Measurements from ENCODE around the gene TOM1L1.

The TOM1L1 gene

DNA sequence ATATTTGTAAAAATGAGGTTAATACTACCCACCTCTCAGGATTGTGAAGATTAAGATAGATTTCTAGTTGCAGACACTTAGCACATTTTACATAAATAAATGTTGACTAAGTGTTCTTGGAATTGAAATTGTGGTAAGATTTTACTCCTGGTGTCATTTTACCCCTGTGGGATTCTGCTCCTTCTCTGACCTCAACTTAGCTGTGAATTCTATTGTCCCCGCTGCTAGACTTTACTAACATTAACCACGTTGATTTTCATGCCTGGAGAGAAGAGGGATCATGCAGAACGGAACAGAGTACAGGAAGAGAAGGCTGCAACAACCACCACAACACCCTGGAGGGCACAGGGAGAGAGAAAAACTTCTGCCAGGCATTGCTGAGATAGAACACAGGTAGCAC, 2.1 kb upstream of the TOM1L1 start:
- no peak for DNase-seq

DNA sequence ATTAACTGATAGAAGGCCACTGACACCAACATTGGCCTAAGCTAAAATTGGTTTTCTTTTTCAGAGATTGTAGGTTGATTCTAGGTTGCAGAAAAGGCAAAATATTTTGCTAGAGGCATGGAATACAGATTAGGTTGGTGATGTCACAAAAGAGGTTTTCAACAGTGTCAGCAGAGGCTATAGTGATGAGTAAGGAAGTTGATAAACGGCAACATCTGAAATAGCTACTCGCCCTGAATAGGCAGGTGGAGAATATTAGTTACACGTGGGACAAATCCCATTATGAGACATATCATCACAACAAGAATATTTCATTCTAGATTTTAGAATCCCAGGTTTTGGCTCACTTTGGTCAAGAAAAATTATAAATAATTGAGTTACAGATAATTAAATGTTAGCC, 1.5 kb upstream of the TOM1L1 start:
- no peak for DNase-seq

DNA sequence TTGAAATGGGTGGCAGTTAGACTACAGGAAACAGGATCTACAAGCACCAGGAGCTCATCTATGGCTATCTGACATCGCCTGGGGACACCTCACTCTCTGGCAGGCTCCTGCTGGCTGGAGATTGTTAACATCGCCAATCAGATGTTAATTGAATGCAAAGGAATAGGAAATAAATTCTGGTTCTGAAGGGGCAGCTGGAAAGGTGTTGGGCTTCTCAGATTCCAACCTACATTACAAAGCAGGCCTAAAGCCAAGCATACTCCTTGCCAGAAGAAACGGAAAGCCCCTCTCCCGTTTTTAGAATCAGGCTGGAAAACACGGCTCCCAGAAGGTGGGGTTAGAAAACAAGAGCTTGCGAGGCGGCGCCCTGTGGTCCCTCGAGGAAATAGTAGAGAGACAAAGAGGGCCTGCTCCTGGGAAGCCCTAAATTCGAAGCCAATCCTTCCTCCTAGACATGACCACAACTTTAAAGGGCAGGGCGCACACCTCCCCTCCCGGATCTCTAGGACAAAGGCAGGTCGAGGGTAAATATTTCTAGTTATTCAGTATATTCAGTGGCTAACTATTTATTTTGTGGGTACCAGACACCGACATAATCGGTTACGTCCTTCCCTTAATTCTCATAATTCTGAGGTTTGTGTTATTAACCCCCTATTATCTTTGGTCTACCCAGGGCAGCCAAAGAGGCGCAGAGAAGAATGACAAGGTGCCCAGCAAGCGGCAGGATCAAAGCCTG, 763 bp upstream of the TOM1L1 start:
- no peak for DNase-seq

DNA sequence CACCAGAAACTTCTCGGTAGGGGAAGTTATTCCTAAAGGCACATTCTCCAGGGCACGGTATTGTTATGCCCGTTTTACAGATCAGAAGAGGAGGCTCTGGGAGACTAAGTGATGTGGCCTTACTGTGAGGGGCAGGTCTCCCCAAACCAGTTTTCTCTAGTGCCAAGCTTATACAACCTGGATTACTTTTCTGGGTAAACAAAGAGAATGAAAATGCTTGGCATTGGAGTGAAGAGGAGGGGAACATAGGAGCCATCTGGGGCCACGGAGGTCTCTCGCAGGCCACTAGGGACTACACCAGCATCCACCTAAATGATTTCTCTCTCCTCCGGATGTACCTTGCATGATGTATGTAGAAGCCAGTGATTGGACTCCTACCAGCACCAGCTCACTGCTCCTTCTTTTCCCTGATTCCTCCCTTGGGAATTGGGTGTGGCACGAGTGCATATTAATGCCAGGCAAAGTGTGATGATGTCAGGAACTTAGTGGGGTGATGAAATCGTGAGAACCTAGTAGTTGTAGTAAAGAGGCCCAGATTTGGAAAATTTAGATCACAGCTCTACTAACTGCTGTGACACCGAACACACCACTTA, 674 bp downstream of the TOM1L1 start:
- DNase-seq, result no peak

DNA sequence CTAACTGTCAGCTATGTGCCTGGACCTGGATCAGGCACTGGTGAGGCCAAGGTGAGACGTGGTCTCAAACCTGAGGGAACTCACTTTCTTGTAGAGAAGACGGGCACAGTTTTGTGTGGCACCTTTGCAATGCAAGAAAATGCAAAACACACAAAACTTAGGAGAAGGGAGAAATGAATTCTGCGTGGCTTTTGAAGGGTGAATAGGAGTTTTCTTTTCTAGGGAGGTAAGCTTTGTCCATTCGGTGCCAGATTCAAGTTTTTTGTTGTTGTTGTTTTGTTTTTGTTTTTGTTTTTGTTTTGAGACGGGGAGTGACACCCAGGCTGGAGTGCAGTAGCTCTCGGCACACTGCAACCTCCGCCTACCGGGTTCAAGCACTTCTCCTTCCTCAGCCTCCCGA, 1.4 kb downstream of the TOM1L1 start:
- DNase-seq, result no peak

DNA sequence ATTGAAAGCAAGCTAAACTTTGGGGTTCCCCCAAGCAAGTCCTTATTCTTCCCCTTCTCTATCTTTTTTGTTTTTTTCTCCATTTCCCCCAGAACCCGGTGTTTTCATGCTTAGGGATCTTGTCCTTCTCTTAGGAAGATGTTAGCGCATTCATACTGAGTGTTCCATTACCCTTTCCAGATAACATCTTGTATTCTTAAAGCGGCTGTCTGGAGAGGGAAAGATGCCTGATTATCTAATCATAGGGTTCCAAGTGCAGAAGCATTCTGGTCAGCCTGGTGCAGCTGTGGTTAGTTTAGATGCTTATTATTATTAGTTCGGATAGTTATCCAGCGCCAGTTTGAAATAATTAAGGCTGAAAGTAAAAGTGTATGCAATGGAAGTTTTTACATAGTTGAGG, 2.0 kb downstream of the TOM1L1 start:
- no peak for DNase-seq

DNA sequence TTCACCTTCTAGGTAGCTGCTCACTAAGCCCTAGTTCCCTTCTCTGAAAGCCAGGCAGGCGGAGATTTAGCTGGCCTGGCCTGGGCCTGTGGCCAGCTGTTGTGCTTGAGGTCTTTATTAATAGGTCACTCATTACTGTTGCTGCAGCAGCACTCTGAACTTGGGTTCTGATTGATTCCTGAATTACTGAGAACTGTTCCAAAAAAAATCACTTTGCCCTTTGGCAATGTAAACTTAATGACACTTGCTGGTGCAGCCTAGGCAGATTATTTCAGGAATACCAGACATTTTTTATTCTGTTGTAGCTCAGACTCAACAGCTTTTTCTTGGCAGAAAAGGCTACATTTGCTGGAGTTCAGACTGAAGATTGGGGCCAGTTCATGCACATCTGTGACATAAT, 2.7 kb downstream of the TOM1L1 start:
- no peak for DNase-seq

DNA sequence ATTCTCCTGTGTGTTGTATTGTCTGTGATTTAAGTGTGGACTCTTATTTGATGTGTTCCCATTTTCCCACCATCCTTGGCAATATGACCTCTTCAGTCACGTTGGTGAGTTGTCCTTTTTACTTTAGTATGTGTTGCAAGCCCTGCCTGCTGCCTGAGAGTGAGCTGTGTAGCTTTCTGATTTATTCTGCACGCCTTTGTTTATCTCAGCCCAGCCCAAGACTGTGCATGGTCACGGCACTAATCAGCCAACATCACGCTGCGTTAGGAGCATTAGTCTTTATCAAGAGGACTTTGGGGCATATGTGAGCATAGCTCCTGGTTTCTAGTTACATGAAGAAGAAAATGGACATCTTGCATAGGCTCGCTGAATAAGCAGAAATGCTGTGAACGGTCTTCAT, 6.0 kb downstream of the TOM1L1 start:
- DNase-seq, result no peak

DNA sequence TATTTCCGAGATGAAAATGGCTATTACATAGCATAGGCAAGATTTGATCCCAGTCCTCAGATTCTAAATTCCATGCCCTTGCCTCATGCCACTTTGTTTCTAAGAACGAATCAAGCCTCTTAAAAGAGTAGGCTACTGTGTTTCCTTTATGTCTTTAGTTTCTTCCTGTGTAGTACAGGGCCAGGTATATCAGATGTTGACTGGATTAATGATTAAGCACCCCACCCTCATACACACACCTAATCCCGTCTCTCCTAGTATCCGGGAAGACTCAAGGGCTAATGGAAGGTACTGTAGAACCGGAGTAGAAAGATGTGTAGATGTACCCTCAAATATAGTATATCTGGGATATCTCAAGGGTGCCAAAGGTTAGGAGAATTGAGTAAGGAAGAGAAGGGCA, 6.7 kb downstream of the TOM1L1 start:
- no peak for DNase-seq

DNA sequence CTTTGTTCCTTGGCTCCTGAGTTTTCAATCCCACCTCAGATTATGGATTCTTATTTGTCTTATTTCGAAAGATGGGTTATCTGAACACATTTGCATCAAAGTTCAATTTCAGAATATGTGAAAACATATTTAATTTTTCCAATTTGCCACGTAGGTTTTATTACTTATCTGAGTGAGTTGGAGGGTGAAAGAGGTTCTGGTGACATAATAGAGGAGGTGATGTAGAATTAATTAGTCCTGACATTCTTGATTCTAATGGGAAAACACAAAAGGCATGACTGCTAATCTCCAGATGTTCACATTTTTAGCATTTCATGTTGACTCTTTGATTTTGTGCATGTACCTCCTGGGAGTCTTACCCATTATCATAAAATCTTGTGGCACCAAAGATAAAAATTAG, 9.1 kb downstream of the TOM1L1 start:
- no peak for DNase-seq

DNA sequence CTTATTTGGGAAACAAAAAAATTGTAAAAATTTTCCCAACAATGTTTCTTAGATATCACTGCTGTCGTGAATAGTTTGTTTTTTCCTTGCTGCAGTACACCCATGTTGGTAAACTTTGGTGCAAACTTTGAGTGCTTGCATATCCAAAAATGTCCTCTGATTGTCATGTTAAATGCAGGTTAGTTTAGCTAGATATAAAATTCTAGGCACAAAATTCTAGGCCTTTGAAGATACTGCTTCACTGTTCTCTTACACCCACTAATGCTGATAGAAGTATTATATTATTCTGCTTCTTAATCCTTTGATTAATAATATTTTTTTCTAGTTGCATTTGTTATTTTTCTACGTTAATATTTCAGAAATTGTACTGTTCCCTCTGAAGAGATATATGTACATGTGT, 16.1 kb downstream of the TOM1L1 start:
- no peak for DNase-seq

DNA sequence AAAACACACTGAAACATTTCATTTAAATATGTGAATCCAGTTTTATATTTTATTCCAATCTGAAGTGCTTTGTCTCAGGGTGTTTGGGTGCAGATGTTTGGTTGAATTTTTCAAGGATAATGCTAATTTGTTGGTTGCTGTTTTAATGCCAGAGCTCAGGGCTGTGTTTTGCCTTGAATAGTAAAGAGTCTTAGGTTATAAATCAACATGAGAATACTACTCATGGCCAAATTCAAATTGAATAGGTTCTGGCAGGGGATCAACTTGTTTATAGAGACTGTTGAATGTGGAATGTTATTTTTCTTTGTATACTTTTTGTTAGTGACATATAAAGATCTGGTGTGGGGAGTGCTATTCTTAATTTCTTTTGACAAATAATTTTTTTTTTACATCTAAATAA, 18.8 kb downstream of the TOM1L1 start:
- no peak for DNase-seq

DNA sequence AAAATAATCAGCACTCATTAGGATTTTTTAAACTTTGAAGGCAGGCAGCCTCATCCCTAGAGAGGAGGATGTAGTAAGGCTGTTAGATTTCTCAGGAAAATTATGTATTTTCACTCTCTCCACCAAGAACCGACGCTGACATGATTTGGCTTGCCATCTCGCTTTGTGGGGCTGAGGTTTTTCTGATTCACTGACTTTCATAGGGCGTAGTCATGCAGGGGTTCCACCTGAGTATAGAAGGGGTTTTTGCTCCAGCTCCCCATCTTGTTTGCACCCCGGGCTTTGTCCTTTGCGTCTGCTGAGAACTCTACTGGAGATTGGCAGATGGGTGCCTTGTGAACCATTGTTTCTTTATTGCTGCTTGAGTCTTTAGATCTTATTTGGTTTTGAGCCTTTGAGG, 20.2 kb downstream of the TOM1L1 start:
- no peak for DNase-seq

DNA sequence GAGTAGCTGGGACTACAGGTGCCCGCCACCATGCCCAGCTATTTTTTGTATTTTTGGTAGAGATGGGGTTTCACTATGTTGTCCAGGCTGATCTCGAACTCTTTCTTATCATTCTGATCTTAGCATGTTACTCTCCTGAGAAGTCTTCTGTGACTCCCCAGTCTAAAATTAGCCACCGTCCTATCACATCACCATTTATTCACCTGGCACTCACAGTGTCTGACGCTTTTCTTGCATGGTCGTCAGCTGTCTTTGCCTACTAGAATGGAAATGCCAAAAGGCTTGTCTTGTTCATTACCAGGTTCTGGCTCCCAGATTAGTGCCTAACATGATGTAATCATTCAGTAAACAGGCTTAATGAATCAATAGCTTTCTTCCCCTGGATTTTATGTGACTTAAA, 23.8 kb downstream of the TOM1L1 start:
- DNase-seq, result no peak

DNA sequence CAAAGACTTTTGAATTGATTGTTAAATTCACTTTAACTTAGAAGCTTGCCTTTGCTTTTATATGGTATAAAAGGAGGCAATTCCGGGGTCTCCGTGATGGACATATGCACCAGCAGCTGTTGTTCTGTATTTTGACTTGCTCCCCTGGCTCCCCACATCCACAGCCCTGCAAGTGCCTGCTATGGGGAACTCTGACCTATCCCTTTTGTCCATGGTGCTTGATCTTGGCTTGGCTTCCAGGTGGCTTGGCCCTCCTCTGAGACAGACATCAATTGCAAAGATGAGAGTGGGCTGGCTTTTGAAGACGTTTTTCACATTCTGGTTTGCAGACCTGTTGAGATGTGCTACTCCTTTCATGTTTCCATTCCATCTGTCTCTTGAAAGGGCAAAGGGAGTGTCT, 26.9 kb downstream of the TOM1L1 start:
- DNase-seq, result no peak

DNA sequence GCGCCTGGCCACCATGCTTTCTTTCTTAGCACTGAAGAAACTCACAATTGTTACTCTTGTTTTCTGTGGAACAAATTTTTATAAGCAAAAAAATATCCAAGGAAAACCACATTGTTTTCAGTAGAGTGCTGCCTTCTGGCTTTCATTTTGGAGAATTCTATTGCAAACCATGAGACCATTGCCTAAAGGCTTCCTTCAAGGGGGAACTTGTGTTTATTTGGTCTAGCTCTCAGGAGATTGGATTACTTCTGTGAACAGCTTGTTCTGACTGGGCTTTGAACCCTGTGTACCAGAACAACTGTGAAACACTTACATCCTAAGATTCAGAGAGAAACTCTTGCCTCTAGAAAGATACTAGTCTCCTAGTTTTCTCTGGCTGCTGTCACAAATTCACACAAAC, 32.1 kb downstream of the TOM1L1 start:
- no peak for DNase-seq

DNA sequence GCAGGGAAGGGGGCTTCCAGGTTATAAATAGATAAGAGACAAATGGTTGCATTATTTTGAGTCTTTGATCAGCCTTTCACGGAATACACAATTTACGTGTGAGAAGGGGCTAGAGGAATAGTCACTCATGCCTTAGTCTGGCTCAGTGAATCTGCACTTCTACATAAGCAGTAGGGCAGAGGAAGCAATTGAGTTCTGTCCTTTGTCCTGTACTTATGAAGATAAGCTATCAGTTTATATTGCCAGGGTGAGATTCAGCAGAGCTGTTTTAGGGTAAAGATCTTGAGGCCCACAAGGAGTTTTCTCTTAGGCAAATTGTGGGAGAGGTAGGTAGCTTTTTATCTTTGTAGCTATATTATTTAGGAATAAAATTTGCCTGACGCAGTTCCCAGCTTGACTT, 33.3 kb downstream of the TOM1L1 start:
- no peak for DNase-seq

DNA sequence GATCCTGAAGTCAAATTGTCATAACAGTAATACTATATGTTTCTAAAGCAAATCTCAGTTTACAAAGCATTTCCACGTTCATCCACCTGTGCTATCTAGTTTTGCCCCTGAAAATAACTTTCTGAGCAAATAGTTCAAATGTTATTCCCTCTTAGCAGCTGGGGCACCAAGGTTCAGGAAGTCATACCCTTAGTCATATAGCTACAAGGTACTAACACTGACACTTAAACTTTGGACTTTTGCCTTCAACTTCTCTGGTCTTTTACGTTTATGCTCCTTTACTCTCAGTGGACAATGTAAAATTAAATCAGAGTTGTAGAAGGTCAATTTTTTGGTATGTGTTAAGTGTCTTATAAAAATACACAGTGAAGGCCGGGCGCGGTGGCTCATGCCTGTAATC, 34.8 kb downstream of the TOM1L1 start:
- no peak for DNase-seq

DNA sequence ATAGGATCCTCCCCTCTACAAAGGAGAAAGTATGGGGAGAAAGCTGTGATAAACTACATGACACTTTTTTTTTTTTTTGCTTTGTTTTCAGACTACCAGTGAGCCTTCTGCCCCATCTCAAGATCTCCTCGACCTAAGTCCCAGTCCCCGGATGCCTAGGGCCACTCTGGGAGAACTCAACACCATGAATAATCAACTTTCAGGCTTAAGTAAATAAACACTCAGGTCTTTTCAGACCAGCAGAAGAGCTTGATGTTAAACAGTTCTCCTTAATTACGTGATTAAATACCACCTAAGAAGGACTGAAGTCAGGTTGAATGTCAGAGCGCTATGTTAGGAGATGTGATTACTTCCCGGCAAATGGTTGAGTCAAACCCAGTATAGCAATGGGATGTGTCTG, 36.4 kb downstream of the TOM1L1 start:
- DNase-seq, result no peak

DNA sequence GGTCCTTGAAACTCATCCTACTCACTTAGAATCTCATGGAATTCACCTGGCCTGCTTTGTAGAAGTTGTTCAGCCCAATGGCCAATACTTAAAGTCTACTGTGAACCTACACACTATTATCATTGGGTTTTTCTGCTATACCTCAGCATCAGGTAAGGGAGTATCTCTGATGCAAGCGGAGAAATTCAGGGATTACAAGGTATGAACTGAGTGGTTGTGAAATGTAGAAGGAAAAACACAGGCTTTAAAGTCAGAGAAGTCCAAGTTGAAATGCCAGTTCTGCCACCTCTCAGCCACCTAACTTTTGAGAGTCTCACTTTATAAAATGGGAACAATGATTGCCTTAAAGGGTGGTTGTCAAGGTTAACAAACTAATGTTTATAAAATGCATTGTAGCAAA, 36.8 kb downstream of the TOM1L1 start:
- DNase-seq, result no peak

DNA sequence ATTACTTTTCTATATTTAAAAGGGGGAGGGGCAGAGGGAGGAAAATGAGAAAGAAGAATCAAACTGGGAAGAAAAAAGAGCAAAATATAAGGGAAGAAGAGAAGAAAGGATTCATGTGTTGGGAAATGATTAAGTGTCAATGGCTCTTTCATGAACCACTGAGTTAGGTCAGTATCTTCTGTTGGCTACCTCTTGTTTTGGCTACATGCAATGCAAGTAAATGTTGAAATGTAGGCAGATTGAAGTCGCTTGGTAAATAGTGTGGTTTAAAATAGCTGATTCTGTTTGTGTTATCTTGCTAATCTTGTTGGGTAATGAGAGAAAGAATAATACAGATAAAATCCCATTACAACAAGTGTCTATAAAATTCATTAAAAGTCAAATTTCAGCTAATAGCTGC, 40.6 kb downstream of the TOM1L1 start:
- no peak for DNase-seq

DNA sequence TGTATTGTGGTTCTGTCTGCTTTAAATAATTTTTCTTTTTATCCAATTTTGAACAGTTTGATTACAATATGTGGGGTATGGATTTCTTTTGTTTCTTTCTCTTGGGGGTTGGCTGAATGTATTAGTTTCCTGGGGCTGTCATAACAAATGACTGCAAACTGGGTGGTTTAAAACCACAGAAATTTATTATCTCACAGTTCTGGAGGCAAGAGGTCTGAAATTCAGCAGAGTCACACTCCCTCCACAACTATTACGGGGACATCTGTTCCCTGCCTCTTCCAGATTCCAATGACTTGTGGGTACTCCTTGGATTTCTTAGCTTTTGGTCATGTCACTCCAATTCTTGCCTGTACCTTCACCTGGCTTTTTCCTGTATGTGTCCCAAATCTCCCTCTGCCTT, 44.1 kb downstream of the TOM1L1 start:
- no peak for DNase-seq

DNA sequence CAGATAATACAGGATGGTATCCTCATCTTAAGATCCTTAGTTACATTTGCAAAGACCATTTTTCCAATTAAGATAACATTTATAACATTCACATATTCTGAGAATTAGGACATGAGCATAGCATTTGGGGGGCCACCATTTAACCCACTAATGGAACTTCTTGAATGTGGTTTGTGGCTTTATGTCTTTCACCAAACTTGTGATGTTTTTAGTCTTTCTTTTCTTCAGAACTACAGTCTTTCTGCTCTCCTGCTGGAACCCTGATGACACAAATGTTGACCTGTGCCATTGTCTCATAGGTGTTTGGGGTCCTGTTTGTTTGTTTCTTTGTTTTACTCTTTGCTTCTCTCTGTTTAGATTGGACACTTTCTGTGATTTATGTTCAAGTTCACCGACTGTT, 44.6 kb downstream of the TOM1L1 start:
- DNase-seq, result no peak

DNA sequence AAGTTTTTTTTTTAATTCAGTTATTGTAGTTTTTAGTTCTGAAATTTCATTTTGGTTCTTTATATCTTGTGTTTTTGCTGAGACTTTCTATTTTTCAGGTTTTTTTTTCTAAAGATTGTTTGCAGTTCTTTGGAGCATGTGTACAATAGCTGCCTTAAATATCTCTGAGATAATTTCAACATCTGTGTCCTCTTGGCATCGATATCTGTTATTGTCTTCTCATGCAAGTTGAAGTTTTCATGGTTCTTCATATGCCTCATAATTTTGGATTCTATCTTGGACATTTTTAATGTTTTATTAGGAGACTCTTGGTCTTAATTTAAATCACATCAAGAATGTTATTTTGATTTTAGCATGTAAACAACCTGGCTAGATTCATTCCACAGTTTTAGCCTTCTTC, 45.0 kb downstream of the TOM1L1 start:
- DNase-seq, result no peak

DNA sequence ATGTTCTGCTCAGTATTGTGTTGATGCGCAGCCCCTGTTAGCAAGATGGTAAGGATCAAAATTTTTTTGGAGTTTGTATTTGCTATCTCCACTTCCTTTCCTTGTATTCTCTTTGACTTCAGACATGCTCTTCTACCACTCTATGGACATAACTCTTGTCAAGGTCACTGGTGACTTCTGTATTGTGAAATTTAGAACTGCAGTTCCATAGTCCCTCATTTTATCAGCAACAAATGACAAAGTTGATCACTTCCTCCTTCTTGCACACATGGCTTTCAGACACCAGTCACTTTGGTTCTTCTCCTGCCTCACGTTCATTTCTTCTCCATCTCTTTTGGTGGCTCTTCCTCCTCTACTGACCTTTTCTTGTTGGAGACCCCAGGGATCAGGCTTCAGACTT, 46.7 kb downstream of the TOM1L1 start:
- DNase-seq, result no peak
